Fibroblast of peridontal ligament (primary cell): ENCODE measurements around the gene LRRC46.
A peak's percentile ranks its signal among the peaks of the same experiment; 100 is the strongest.

Experiments used
- DNase-seq: peaks from one replicate; pipeline ENCODE4 v3.0.0-alpha.2; 2010; ENCODE audit errors: extremely low read depth

The LRRC46 gene

GRCh38 chr17:47851764-47852112 lies 20.3 kb downstream of the LRRC46 start:
- no peak for DNase-seq

GRCh38 chr17:47852113-47852949 lies 20.9 kb downstream of the LRRC46 start:
- peak; percentile 22 for DNase-seq

- DNase-seq: no peak
Observed at GRCh38 chr17:47853616-47854015, 22.1 kb downstream of the LRRC46 start.

- no peak for DNase-seq
Observed at GRCh38 chr17:47855737-47856136, 24.3 kb downstream of the LRRC46 start.

- DNase-seq: no peak
Observed at GRCh38 chr17:47856830-47857229, 25.4 kb downstream of the LRRC46 start.

GRCh38 chr17:47857551-47858455 lies 26.3 kb downstream of the LRRC46 start:
- DNase-seq: no peak

- no peak for DNase-seq
Observed at GRCh38 chr17:47860386-47860785, 28.9 kb downstream of the LRRC46 start.

- peak; percentile 78 for DNase-seq
Observed at GRCh38 chr17:47862621-47863440, 31.4 kb downstream of the LRRC46 start.

GRCh38 chr17:47864791-47865216 lies 33.3 kb downstream of the LRRC46 start:
- no peak for DNase-seq

GRCh38 chr17:47866941-47867340 lies 35.5 kb downstream of the LRRC46 start:
- DNase-seq: no peak

- no peak for DNase-seq
Observed at GRCh38 chr17:47867813-47868533, 36.5 kb downstream of the LRRC46 start.

- no peak for DNase-seq
Observed at GRCh38 chr17:47869114-47869513, 37.6 kb downstream of the LRRC46 start.

- no peak for DNase-seq
Observed at GRCh38 chr17:47870056-47870455, 38.6 kb downstream of the LRRC46 start.

- DNase-seq: no peak
Observed at GRCh38 chr17:47871048-47871447, 39.6 kb downstream of the LRRC46 start.

GRCh38 chr17:47872019-47872650 lies 40.7 kb downstream of the LRRC46 start:
- DNase-seq: no peak

- DNase-seq: no peak
Observed at GRCh38 chr17:47872651-47873161, 41.2 kb downstream of the LRRC46 start.

GRCh38 chr17:47873200-47874090 lies 42.0 kb downstream of the LRRC46 start:
- DNase-seq: no peak

GRCh38 chr17:47875011-47875985 lies 43.8 kb downstream of the LRRC46 start:
- no peak for DNase-seq
